Esophagus muscularis mucosa (tissue), 4 donors: Measurements from ENCODE around the gene THBS2. TPM values are rescaled to one million over a fixed set of nuclear protein-coding genes. Genes with fewer than 3 reads are reported as not detected.
"Not testable (repeated sequence)": the region's sequence is repeated elsewhere in the genome, so short reads cannot be mapped to it uniquely, and the experiment has no call there.

Experiments used
- DNase-seq: peaks from one replicate; pipeline ENCODE4 v3.0.0-alpha.2; 2017; ENCODE audit errors: extremely low spot score
- H3K27ac ChIP-seq, 4 donors: fragments of 200-600 bp; sonication (generic); replicated peaks in 1 of 4; 1 replicate in 3 of 4; 2 replicates in 1 of 4; pipeline ENCODE4 v1.5.1; 2016 to 2019; ENCODE audit warnings: mild to moderate bottlenecking in 1 of 4
- H3K27me3 ChIP-seq, 4 donors: fragments of 200-600 bp; sonication (generic); one replicate each; pipeline versions ENCODE4 v1.5.1 to v1.6.0; 2016 to 2019
- H3K36me3 ChIP-seq, 4 donors: fragments of 200-600 bp; sonication (generic); one replicate each; pipeline ENCODE4 v1.5.1; 2016 to 2019
- H3K4me1 ChIP-seq, 4 donors: fragments of 200-600 bp; sonication (generic); one replicate each; pipeline ENCODE4 v1.5.1; 2016 to 2019
- H3K4me3 ChIP-seq, 4 donors: fragments of 200-600 bp; sonication (generic); 1 replicate in 2 of 4; 2 replicates in 2 of 4; pipeline ENCODE4 v1.5.1; 2016 to 2019; ENCODE audit warnings: mild to moderate bottlenecking in 4 of 4, moderate library complexity in 1 of 4
- H3K9me3 ChIP-seq, 4 donors: fragments of 200-600 bp; sonication (generic); 1 replicate in 3 of 4; 2 replicates in 1 of 4; pipeline ENCODE4 v1.5.1; 2016 to 2019
- CTCF ChIP-seq, 3 experiments: fragments of 200-600 bp in 2 of 3; fragments of 450-650 bp in 1 of 3; sonication (generic) in 2 of 3; IDR thresholded peaks; one replicate each; pipeline ENCODE4 v1.5.1; 2017 to 2019; ENCODE audit warnings: antibody characterized with exemption in 3 of 3, mild to moderate bottlenecking in 2 of 3, moderate library complexity in 1 of 3
- EP300 ChIP-seq: sonication (generic); formaldehyde crosslinking; IDR thresholded peaks from one replicate; pipeline ENCODE4 v1.6.1; 2017; ENCODE audit warnings: antibody characterized with exemption
- POLR2A ChIP-seq: fragments of 450-650 bp; IDR thresholded peaks from one replicate; pipeline ENCODE4 v1.6.1; 2017; ENCODE audit warnings: antibody characterized with exemption, moderate library complexity, mild to moderate bottlenecking, low read depth
- POLR2AphosphoS5 ChIP-seq, 2 donors: sonication (generic); formaldehyde crosslinking; IDR thresholded peaks; one replicate each; pipeline ENCODE4 v1.6.1; 2017; ENCODE audit warnings: antibody characterized with exemption in 2 of 2
- WGBS: methylation state at CpG from one replicate; pipeline ENCODE4 v1.1.5; 2018; 5-methylcytosine and 5-hydroxymethylcytosine counted together
- intact Hi-C: fragments of 100-400 bp; cut with DNase I; formaldehyde crosslinking; loops from one replicate; pipeline ENCODE4 v1.15.1; 2023
- total RNA-seq, 4 donors: library from RNA; depleted of rRNA; stranded (reverse); fragments of >200 nt; gene quantifications; one replicate each; pipeline versions ENCODE4 v1.1.0 to v1.2.1, GENCODE V29; 2016

The THBS2 gene
- total RNA-seq, 4 donors from 2014 or later, result 25.7 to 36.4 (median 28.8) TPM

GRCh38 chr6:169214789-169215188 lies 38.9 kb downstream of the THBS2 start:
- DNase-seq, result peak; percentile 89
- peak overlapping the region; percentile 26 to 31 (median 29) for H3K4me3 ChIP-seq
- intact Hi-C loops, result not testable (repeated sequence)

DNA sequence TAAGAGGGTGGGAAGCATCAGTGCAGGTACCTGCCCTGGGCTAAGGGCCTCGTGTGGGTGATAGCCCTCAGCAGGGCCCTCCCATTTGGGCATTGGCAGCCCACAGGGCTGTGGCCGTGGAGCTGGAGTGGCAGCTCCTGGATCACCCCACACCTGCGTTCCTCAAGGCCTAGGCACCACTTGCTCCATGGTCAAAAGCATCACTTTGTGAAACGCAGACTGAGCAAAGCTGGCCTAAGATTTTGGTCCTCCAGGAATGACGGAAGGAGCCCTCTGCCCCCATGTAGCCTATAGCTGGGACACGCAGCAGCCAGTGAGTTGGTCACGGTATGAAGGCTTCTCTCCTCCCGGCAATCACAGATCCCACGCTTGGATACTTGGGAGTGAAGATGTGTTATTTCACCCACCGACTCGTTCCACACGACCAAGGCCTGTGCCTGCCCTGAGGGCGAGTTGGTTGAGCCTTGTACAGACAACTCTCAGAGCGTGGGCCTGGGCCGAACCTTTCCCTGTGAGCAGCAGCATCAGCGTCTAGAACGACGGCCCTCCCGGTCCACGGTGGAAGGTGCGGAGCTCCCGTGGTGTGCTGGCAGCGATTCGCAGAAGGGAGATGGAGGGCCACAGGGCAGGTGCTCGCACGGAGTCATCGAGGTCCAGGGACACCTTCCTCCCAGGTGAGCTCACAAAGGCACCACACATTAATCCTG lies 39.7 kb downstream of the THBS2 start:
- Histone ChIP-seq H3K27me3 (no peaks in the 10 kb centered on the region), H3K36me3 (no peaks in the 10 kb centered on the region), H3K9me3 (no peaks in the 10 kb centered on the region), H3K4me1 (peaks cover 15 to 39% (median 38%) of the 10 kb centered on the region in 4 donors), H3K4me3 (no peak overlapping the region), H3K27ac (peak overlapping the region; percentile 85 to 94 (median 88))
- 91% methylated on average over 17 of the region's 27 CpGs for WGBS
- TF ChIP-seq POLR2A (no peak), CTCF (IDR thresholded peaks at IDR 0.05) (no peak), EP300 (no peak)
- intact Hi-C loops, result no loop called here
- peak; percentile 86 for DNase-seq

More at GRCh38 chr6:169214789-169215188, 38.9 kb downstream of the THBS2 start:
- H3K9me3 ChIP-seq, H3K27me3 ChIP-seq, H3K36me3 ChIP-seq: not testable (repeated sequence)
- peak; percentile 46 to 71 for TF ChIP-seq POLR2AphosphoS5 (IDR thresholded peaks at IDR 0.05)
- Histone ChIP-seq H3K27ac (peak overlapping the region; percentile 85 to 94 (median 88)), H3K4me1 (peaks cover 15 to 39% (median 38%) of the 10 kb centered on the region in 4 donors)
- WGBS, result 18% methylated on average over 3 of the region's 3 CpGs

- whole genome bisulfite sequencing, result 18% methylated on average over 35 of the region's 56 CpGs
- intact Hi-C loops, result no loop called here
- H3K4me3 ChIP-seq, result peak overlapping the region; percentile 33 to 48 (median 40)
Observed at GRCh38 chr6:169212897-169213813, 40.5 kb downstream of the THBS2 start.

DNA sequence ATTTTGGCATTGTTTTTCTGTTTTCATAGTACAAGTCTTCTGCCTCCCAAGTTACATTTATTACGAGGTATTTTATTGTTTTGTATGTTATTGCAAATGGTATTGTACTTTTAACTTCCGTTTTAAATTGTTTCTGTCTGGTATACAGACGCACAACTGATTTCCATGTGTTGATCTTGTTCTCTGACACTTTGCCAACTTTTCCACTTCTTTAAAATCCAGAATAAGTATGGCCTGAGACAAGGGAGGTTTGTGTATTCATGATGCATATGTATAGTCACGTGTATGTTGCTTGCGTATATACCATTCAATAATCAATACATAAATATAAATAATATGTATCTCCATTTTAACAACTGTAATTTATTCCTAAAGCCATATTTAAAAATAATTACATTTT lies 41.2 kb downstream of the THBS2 start:
- DNase-seq, result no peak
- no peaks in the 10 kb centered on the region for H3K27me3 ChIP-seq
- TF ChIP-seq POLR2A (no peak), POLR2AphosphoS5 (IDR thresholded peaks at IDR 0.05) (no peak), EP300 (no peak), CTCF (IDR thresholded peaks at IDR 0.05) (no peak)
- H3K27ac ChIP-seq, result peak overlapping the region in 3 of 4 donors; percentile 87 to 94 (median 88)
- intact Hi-C loops, result no loop called here
- peak overlapping the region; percentile 33 to 48 (median 40) for H3K4me3 ChIP-seq
- H3K9me3 ChIP-seq, result peaks cover 0 to 4% (median under 1%) of the 10 kb centered on the region in 4 donors
- peaks cover 15 to 39% (median 38%) of the 10 kb centered on the region in 4 donors for H3K4me1 ChIP-seq
- no peaks in the 10 kb centered on the region for H3K36me3 ChIP-seq
- WGBS, result 70% methylated on average over 5 of the region's 5 CpGs

More at GRCh38 chr6:169212897-169213813, 40.5 kb downstream of the THBS2 start:
- TF ChIP-seq EP300 (no peak), POLR2A (no peak), CTCF (IDR thresholded peaks at IDR 0.05) (peak; percentile 31 to 53 (median 45)), POLR2AphosphoS5 (IDR thresholded peaks at IDR 0.05) (peak; percentile 53 to 80)
- no peaks in the 10 kb centered on the region for H3K36me3 ChIP-seq
- no peaks in the 10 kb centered on the region for H3K9me3 ChIP-seq
- H3K4me1 ChIP-seq, result peaks cover 15 to 39% (median 38%) of the 10 kb centered on the region in 4 donors
- H3K27me3 ChIP-seq, result no peaks in the 10 kb centered on the region
- DNase-seq, result peak; percentile 95
- peak overlapping the region; percentile 85 to 94 (median 88) for H3K27ac ChIP-seq

GRCh38 chr6:169211881-169212280 lies 41.8 kb downstream of the THBS2 start:
- no peak overlapping the region for H3K27ac ChIP-seq
- no peak overlapping the region for H3K4me3 ChIP-seq
- H3K4me1 ChIP-seq, result peaks cover 15 to 39% (median 38%) of the 10 kb centered on the region in 4 donors
- TF ChIP-seq POLR2A (no peak), EP300 (no peak), CTCF (IDR thresholded peaks at IDR 0.05) (no peak), POLR2AphosphoS5 (IDR thresholded peaks at IDR 0.05) (no peak)
- peaks cover 0 to 9% (median 4%) of the 10 kb centered on the region in 4 donors for H3K9me3 ChIP-seq
- intact Hi-C loops, result no loop called here
- whole genome bisulfite sequencing, result 95% methylated on average over 1 of the region's 1 CpG
- no peaks in the 10 kb centered on the region for H3K36me3 ChIP-seq
- H3K27me3 ChIP-seq, result no peaks in the 10 kb centered on the region
- peak; percentile 66 for DNase-seq
